Thymus (tissue), 11 donors: ENCODE results near the gene ACO1. TPM values are rescaled to one million over a fixed set of nuclear protein-coding genes. Genes with fewer than 3 reads are reported as not detected.

ENCODE experiments used
- DNase-seq, 9 donors: peaks; one replicate each; pipeline ENCODE4 v3.0.0-alpha.2; 2013; ENCODE audit warnings: low spot score in 9 of 9, low read depth in 6 of 9, missing footprints in 1 of 9
- H3K27ac ChIP-seq, 2 donors: one replicate each; pipeline ENCODE4 v1.5.1; 2013; ENCODE audit warnings: control low read depth in 1 of 2, low read depth in 1 of 2, low read length in 1 of 2, mild to moderate bottlenecking in 1 of 2, moderate library complexity in 1 of 2
- H3K27me3 ChIP-seq, 2 donors: one replicate each; pipeline ENCODE4 v1.5.1; 2013; ENCODE audit warnings: low read length in 1 of 2; ENCODE audit not compliant: control insufficient read depth in 2 of 2, insufficient read depth in 1 of 2
- H3K36me3 ChIP-seq, 2 donors: one replicate each; pipeline ENCODE4 v1.5.1; 2013; ENCODE audit warnings: low read length in 1 of 2, mild to moderate bottlenecking in 1 of 2, moderate library complexity in 1 of 2; ENCODE audit not compliant: control insufficient read depth in 2 of 2, insufficient read depth in 2 of 2
- H3K4me1 ChIP-seq, 2 donors: one replicate each; pipeline ENCODE4 v1.5.1; 2013; ENCODE audit warnings: low read length in 2 of 2; ENCODE audit not compliant: control insufficient read depth in 2 of 2, insufficient read depth in 2 of 2
- H3K4me3 ChIP-seq, 2 donors: one replicate each; pipeline ENCODE4 v1.5.1; 2013; ENCODE audit warnings: low read length in 2 of 2, control low read depth in 1 of 2, mild to moderate bottlenecking in 1 of 2
- H3K9me3 ChIP-seq, 2 donors: one replicate each; pipeline ENCODE4 v1.5.1; 2013; ENCODE audit warnings: low read length in 1 of 2, mild to moderate bottlenecking in 1 of 2; ENCODE audit not compliant: control insufficient read depth in 2 of 2, insufficient read depth in 1 of 2
- WGBS: extraction: QIAGEN DNeasy Blood & Tissue Kit; methylation state at CpG from one replicate; pipeline ENCODE4 v1.1.7; 2013; 5-methylcytosine and 5-hydroxymethylcytosine counted together
- polyA plus RNA-seq: library from polyadenylated mRNA; stranded (reverse); fragments of 200-250 nt; gene quantifications from one replicate; pipeline ENCODE4 v1.2.3, GENCODE V29; 2013
- total RNA-seq: library from RNA; stranded (reverse); fragments of 120-200 nt; gene quantifications from one replicate; pipeline ENCODE4 v1.2.4, GENCODE V29; 2013
- donor health status: healthy.

The ACO1 gene
- total and polyA plus RNA-seq, 2 donors = 9.0 to 18.7 TPM

DNA sequence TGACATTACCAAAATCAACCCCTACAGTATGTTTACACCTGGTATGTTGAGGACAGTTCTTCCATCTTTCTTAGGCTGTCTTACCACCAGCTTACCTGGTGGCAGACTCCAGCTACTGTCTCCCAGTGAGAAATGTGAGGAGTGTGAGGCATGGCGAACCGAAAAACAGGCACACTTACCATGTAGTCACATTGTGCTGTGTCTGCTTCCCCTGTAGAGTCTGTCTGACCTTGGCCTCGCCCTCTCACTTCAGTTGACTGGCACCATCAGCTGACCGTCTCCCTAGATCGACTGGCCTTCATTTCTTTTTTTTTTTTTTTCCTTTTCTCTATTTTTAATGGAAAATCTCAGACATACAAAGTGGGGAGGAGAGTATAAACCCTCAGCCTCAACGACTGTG is 4.9 kb downstream of the ACO1 start:
- no peak overlapping the region for H3K27ac ChIP-seq
- peaks cover 0 to 2% of the 10 kb centered on the region in 2 donors for H3K27me3 ChIP-seq
- H3K4me3 ChIP-seq = no peak overlapping the region
- no peaks in the 10 kb centered on the region for H3K36me3 ChIP-seq
- WGBS = 96% methylated on average over 6 of the region's 6 CpGs
- H3K4me1 ChIP-seq = peaks cover 4 to 10% of the 10 kb centered on the region in 2 donors
- DNase-seq = no peak
- no peaks in the 10 kb centered on the region for H3K9me3 ChIP-seq

DNA sequence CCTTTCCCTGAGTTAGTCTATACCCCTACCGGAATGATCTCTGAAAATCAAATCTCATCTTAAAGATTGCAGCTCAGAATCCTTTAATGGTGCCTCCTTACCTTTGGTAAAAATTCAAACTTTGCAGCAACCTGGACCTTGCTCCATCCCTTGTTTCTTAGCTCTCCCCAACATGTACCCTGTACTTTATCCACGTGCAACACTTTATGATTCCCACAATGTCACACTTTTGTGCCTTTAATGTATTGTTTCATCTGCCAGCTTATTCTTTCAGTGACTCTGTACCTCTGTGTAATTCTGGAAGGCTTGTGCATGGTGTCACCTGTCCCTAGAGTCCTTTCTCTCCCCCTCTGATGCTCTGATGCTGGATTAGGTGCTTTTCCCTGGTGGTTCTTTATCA is 9.5 kb downstream of the ACO1 start:
- no peaks in the 10 kb centered on the region for H3K36me3 ChIP-seq
- H3K27ac ChIP-seq = no peak overlapping the region
- no peaks in the 10 kb centered on the region for H3K27me3 ChIP-seq
- no peaks in the 10 kb centered on the region for H3K4me1 ChIP-seq
- no peak for DNase-seq
- no peak overlapping the region for H3K4me3 ChIP-seq
- no peaks in the 10 kb centered on the region for H3K9me3 ChIP-seq
- WGBS = 95% methylated on average over 2 of the region's 2 CpGs

GRCh38 chr9:32394381-32395049 is 10.1 kb downstream of the ACO1 start:
- Histone ChIP-seq H3K4me1 (no peaks in the 10 kb centered on the region), H3K9me3 (no peaks in the 10 kb centered on the region), H3K36me3 (no peaks in the 10 kb centered on the region), H3K27me3 (no peaks in the 10 kb centered on the region), H3K27ac (no peak overlapping the region), H3K4me3 (no peak overlapping the region)
- 95% methylated on average over 6 of the region's 6 CpGs for WGBS
- DNase-seq = no peak

GRCh38 chr9:32395510-32396216 is 11.2 kb downstream of the ACO1 start:
- Histone ChIP-seq H3K4me1 (no peaks in the 10 kb centered on the region), H3K36me3 (no peaks in the 10 kb centered on the region), H3K9me3 (no peaks in the 10 kb centered on the region), H3K4me3 (no peak overlapping the region), H3K27ac (no peak overlapping the region), H3K27me3 (no peaks in the 10 kb centered on the region)
- no peak for DNase-seq
- WGBS = 94% methylated on average over 7 of the region's 7 CpGs

DNA sequence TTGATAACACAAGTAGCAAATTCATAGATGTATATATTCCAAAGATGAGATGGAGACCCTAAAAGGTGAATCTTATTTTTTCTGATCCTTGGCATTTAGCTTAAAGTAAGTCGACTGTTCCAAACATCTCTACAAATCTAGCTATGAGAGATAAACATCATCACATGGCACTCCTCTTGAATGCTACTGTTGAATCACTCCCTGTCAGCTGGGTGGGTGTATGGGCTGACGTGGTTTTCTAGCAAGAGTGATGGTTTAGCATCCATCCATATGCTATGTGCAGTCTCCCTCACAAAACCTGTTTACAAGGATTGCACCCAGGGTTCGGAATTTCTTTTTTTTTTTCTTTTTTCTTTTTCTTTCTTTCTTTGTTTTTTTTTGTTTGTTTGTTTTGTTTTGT is 13.8 kb downstream of the ACO1 start:
- H3K4me3 ChIP-seq = no peak overlapping the region
- H3K36me3 ChIP-seq = no peaks in the 10 kb centered on the region
- H3K4me1 ChIP-seq = no peaks in the 10 kb centered on the region
- H3K27me3 ChIP-seq = no peaks in the 10 kb centered on the region
- no peaks in the 10 kb centered on the region for H3K9me3 ChIP-seq
- 92% methylated on average over 3 of the region's 3 CpGs for WGBS
- H3K27ac ChIP-seq = no peak overlapping the region
- DNase-seq = no peak

- Histone ChIP-seq H3K4me1 (no peaks in the 10 kb centered on the region), H3K27me3 (no peaks in the 10 kb centered on the region), H3K9me3 (no peaks in the 10 kb centered on the region), H3K27ac (no peak overlapping the region), H3K36me3 (no peaks in the 10 kb centered on the region), H3K4me3 (no peak overlapping the region)
- DNase-seq = no peak
- WGBS = 82% methylated on average over 5 of the region's 5 CpGs
These were observed 14.8 kb downstream of the ACO1 start for GRCh38 chr9:32399110-32399815.

GRCh38 chr9:32401488-32401887 is 17.0 kb downstream of the ACO1 start:
- Histone ChIP-seq H3K4me3 (no peak overlapping the region), H3K27ac (no peak overlapping the region), H3K9me3 (no peaks in the 10 kb centered on the region), H3K4me1 (no peaks in the 10 kb centered on the region), H3K36me3 (peaks cover 0 to 2% of the 10 kb centered on the region in 2 donors), H3K27me3 (no peaks in the 10 kb centered on the region)
- WGBS = 98% methylated on average over 1 of the region's 1 CpG
- DNase-seq = no peak

DNA sequence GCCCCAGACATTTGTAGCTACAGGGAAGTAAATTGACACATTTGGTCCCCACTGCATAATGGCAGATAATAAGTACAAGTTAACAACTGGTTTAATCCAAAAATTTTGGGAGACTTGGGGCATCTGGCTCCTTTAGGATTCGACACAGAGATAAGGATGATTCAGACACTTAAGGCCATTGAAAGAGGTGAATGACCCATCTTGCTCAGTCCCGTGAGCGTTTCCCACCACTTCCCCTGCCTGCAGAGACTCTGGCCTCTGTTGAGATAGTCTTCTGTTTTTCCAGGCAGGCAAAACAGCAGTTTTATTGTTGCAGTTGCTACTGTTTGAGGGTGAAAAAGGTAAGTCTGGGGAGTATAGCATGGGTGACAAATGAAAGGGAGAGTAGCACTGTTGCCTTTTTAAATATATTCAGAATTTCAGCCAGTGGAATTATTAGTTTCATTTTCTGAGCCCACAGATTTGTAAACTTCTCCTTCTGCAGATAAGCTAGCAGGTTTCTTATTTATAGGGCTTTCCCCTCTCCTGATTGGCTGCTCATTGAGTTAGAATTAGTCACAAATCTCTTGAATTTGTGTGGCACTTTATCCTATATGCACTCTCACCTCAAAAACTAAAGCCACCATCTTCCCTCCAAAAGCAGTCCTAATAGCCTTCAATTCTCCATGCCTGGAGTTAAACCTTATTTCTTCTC is 19.3 kb downstream of the ACO1 start:
- no peaks in the 10 kb centered on the region for H3K27me3 ChIP-seq
- H3K36me3 ChIP-seq = peaks cover 0 to 2% of the 10 kb centered on the region in 2 donors
- DNase-seq = no peak
- no peaks in the 10 kb centered on the region for H3K4me1 ChIP-seq
- 96% methylated on average over 3 of the region's 3 CpGs for WGBS
- no peak overlapping the region for H3K4me3 ChIP-seq
- no peak overlapping the region for H3K27ac ChIP-seq
- no peaks in the 10 kb centered on the region for H3K9me3 ChIP-seq

DNA sequence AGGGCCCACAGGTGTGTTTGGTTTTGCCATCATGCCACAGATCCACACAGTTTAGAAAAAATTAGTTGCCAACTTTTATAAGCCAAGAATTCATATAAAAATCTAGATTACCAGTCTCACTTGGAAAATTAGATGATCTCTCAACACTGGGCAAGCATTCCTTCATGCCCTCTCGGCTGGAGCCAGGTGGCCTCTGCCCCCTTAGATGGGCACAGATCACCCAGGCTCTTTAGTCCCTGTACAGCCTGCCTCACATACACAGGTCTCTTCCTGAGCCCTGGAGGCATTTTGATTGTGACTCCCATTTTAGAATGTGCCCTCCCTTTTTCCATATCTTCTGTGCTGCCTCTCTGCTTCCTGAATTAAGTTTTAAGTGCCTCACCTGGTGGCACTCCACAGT is 20.0 kb downstream of the ACO1 start:
- H3K4me1 ChIP-seq = no peaks in the 10 kb centered on the region
- no peak overlapping the region for H3K4me3 ChIP-seq
- no peak overlapping the region for H3K27ac ChIP-seq
- 98% methylated on average over 1 of the region's 1 CpG for WGBS
- DNase-seq = no peak
- no peaks in the 10 kb centered on the region for H3K9me3 ChIP-seq
- H3K27me3 ChIP-seq = no peaks in the 10 kb centered on the region
- H3K36me3 ChIP-seq = peaks cover 0 to 2% of the 10 kb centered on the region in 2 donors
